HCT116 (cell line): Measurements from ENCODE around the gene SFXN5. TPM values are rescaled to one million over a fixed set of nuclear protein-coding genes. Genes with fewer than 3 reads are reported as not detected.

Experiments used
- ATAC-seq: fragments of 200-7000 bp; cut with Tn5 transposase; 2 replicates; pipeline ENCODE4 v1.9.1; 2020; ENCODE audit warnings: mild to moderate bottlenecking, moderate library complexity
- BruUV-seq: library from RNA; stranded (reverse); fragments of 400-500 nt; replicated peaks from 2 replicates; lab custom pipeline; 2021; lab: Mats Ljungman, UMichigan
- CTCF ChIA-PET: fragments of 300-600 bp; sonication (Branson Sonifier 250); formaldehyde crosslinking; loops from one replicate; lab custom pipeline; 2021; ENCODE audit warnings: antibody characterized with exemption; lab: Charles Lee
- POLR2A ChIA-PET: fragments of 300-600, 350-600 bp; sonication (Branson Sonifier 250); formaldehyde crosslinking; loops from one replicate; lab custom pipeline; 2021; ENCODE audit warnings: antibody characterized with exemption; lab: Charles Lee
- RAD21 ChIA-PET, 2 experiments: fragments of 300-600 bp; sonication (Branson Sonifier 250); formaldehyde crosslinking; loops; one replicate each; lab custom pipeline; 2023; ENCODE audit warnings: low total read pairs in 2 of 2; ENCODE audit not compliant: uncharacterized antibody in 2 of 2, unreplicated experiment in 2 of 2, low non-redundant PET in 1 of 2; lab: Charles Lee
- DNase-seq: peaks from one replicate; pipeline ENCODE4 v3.0.0-alpha.2; 2010; ENCODE audit warnings: low read depth, low spot score
- H2AFZ ChIP-seq: fragments of 200-600 bp; shearing (Covaris generic), sonication (generic); 2 replicates; pipeline ENCODE4 v1.6.1; 2017; ENCODE audit warnings: low read depth, mixed run types, mixed read lengths, antibody characterized with exemption, low read length; ENCODE audit not compliant: poor library complexity, severe bottlenecking
- H3K27ac ChIP-seq: 2 replicates; pipeline ENCODE4 v1.5.1; 2012; ENCODE audit warnings: low read depth, low read length
- H3K27me3 ChIP-seq: fragments of 200-600 bp; sonication (generic); 2 replicates; pipeline ENCODE4 v1.6.1; 2016; ENCODE audit warnings: mixed run types, low read length, mixed read lengths; ENCODE audit not compliant: insufficient read depth
- H3K36me3 ChIP-seq, 2 experiments: fragments of 200-500 bp in 1 of 2; fragments of 200-600 bp in 1 of 2; sonication (Bioruptor generic) in 1 of 2; sonication (generic) in 1 of 2; 2 replicates each; pipeline versions ENCODE4 v1.5.1 to v1.6.1; 2014 to 2016; ENCODE audit warnings: low read length in 2 of 2, inconsistent platforms in 1 of 2, mixed read lengths in 1 of 2, mixed run types in 1 of 2; ENCODE audit not compliant: insufficient read depth in 2 of 2, control insufficient read depth in 1 of 2
- H3K4me1 ChIP-seq, 2 experiments: fragments of 200-600 bp in 1 of 2; sonication (generic) in 1 of 2; 2 replicates each; pipeline versions ENCODE4 v1.5.1 to v1.6.1; 2012 to 2017; ENCODE audit warnings: low read length in 2 of 2, inconsistent platforms in 1 of 2, mild to moderate bottlenecking in 1 of 2, mixed read lengths in 1 of 2, mixed run types in 1 of 2, moderate library complexity in 1 of 2; ENCODE audit not compliant: insufficient read depth in 2 of 2, control insufficient read depth in 1 of 2
- H3K4me2 ChIP-seq: fragments of 200-600 bp; sonication (generic); 2 replicates; pipeline ENCODE4 v1.6.1; 2017; ENCODE audit warnings: mixed run types, low read length, mixed read lengths
- H3K4me3 ChIP-seq, 2 experiments: fragments of 200-600 bp in 1 of 2; sonication (generic) in 1 of 2; replicated peaks in 1 of 2; 2 replicates each; pipeline ENCODE4 v1.5.1; 2011 to 2016; ENCODE audit warnings: low read length in 2 of 2, control low read depth in 1 of 2, low read depth in 1 of 2, mild to moderate bottlenecking in 1 of 2, mixed read lengths in 1 of 2, mixed run types in 1 of 2
- H3K79me2 ChIP-seq: fragments of 200-600 bp; sonication (generic); 2 replicates; pipeline ENCODE4 v1.6.1; 2017; ENCODE audit warnings: mild to moderate bottlenecking, mixed run types, low read length, moderate library complexity, mixed read lengths; ENCODE audit not compliant: insufficient read depth
- H3K9ac ChIP-seq: fragments of 200-600 bp; sonication (generic); 2 replicates; pipeline ENCODE4 v1.6.1; 2016; ENCODE audit warnings: low read length, mixed read lengths
- H3K9me2 ChIP-seq: fragments of 200-600 bp; sonication (generic), shearing (Covaris generic); 2 replicates; pipeline ENCODE4 v1.6.1; 2017; ENCODE audit warnings: mixed run types, mild to moderate bottlenecking, moderate library complexity; ENCODE audit not compliant: insufficient read depth
- H3K9me3 ChIP-seq, 2 experiments: fragments of 200-500 bp in 1 of 2; fragments of 200-600 bp in 1 of 2; sonication (Bioruptor generic) in 1 of 2; sonication (generic) in 1 of 2; 2 replicates each; pipeline ENCODE4 v1.6.1; 2014 to 2017; ENCODE audit warnings: low read length in 2 of 2, mixed read lengths in 2 of 2, inconsistent platforms in 1 of 2, low read depth in 1 of 2, mild to moderate bottlenecking in 1 of 2, mixed run types in 1 of 2, moderate library complexity in 1 of 2; ENCODE audit not compliant: control insufficient read depth in 1 of 2, insufficient read depth in 1 of 2
- H4K20me1 ChIP-seq: fragments of 200-600 bp; sonication (generic), shearing (Covaris generic); 2 replicates; pipeline ENCODE4 v1.6.1; 2017; ENCODE audit warnings: mixed run types, mild to moderate bottlenecking, moderate library complexity; ENCODE audit not compliant: insufficient read depth
- CTCF ChIP-seq, 3 experiments: fragments of 200-600 bp in 1 of 3; sonication (generic) in 1 of 3; IDR thresholded peaks in 2 of 3; conservative IDR thresholded peaks in 1 of 3; 2 replicates each; pipeline ENCODE4 v1.5.1; 2012 to 2017; ENCODE audit warnings: low read depth in 2 of 3, low read length in 2 of 3, antibody characterized with exemption in 1 of 3, borderline replicate concordance in 1 of 3, control low read depth in 1 of 3, mild to moderate bottlenecking in 1 of 3, mixed read lengths in 1 of 3, mixed run types in 1 of 3, moderate library complexity in 1 of 3; ENCODE audit not compliant: insufficient read depth in 1 of 3
- ELF1 ChIP-seq: IDR thresholded peaks from 2 replicates; pipeline ENCODE4 v1.6.1; 2012; ENCODE audit warnings: low read depth, borderline replicate concordance
- EZH2phosphoT487 ChIP-seq: fragments of 200-600 bp; IDR thresholded peaks from 2 replicates; pipeline ENCODE4 v1.6.1; 2018; ENCODE audit warnings: antibody characterized with exemption, borderline replicate concordance
- MAX ChIP-seq: IDR thresholded peaks from 2 replicates; pipeline ENCODE4 v1.6.1; 2012
- POLR2A ChIP-seq: IDR thresholded peaks from 2 replicates; pipeline ENCODE4 v1.7.0; 2011; ENCODE audit warnings: borderline replicate concordance; ENCODE audit not compliant: insufficient read depth, insufficient read length; ENCODE audit errors: extremely low read depth
- SP1 ChIP-seq: IDR thresholded peaks from 2 replicates; pipeline ENCODE4 v1.6.1; 2012; ENCODE audit warnings: low read depth
- intact Hi-C: fragments of 100-400 bp; cut with micrococcal nuclease; formaldehyde crosslinking; loops from 2 replicates; pipeline ENCODE4 v1.10.0; 2022
- total RNA-seq: library from RNA; stranded (reverse); gene quantifications from one replicate; pipeline ENCODE4 v1.2.1, GENCODE V29; 2021; ENCODE audit not compliant: unreplicated experiment

The SFXN5 gene
- total RNA-seq, 1 experiment from 2014 or later, result 10.0 TPM

- intact Hi-C loops, result no loop called here
- H3K9ac ChIP-seq, result no peak overlapping the region
- DNase-seq, result no peak
- peaks cover 17% of the 10 kb centered on the region; the same call in 1 of the 2 replicates for H3K27me3 ChIP-seq
- POLR2A ChIA-PET, result no interaction called here
- no peak overlapping the region for H3K4me2 ChIP-seq
- no peaks in the 10 kb centered on the region for H3K79me2 ChIP-seq
- peaks cover 12 to 28% of the 10 kb centered on the region in 2 experiments for H3K4me1 ChIP-seq
- H3K27ac ChIP-seq, result no peak overlapping the region
- H2AFZ ChIP-seq, result no peak overlapping the region
- no peaks in the 10 kb centered on the region for H3K9me2 ChIP-seq
- no peak for ATAC-seq
- no peak overlapping the region for H3K4me3 ChIP-seq
- no peaks in the 10 kb centered on the region for H3K9me3 ChIP-seq
- TF ChIP-seq CTCF (IDR thresholded peaks at IDR 0.05 in 2 of 3, conservative IDR thresholded peaks at IDR 0.05 in 1 of 3; ENCODE audit: borderline replicate concordance in 1 of 3, insufficient read depth in 1 of 3, low read depth in 2 of 3, low read length in 2 of 3) (no peak), MAX (no peak), ELF1 (no peak), POLR2A (no peak), EZH2phosphoT487 (no peak)
- H3K36me3 ChIP-seq, result no peaks in the 10 kb centered on the region
- CTCF ChIA-PET, result no interaction called here
- RAD21 ChIA-PET, result no interaction called here
- BruUV-seq, result no TSS peak
- H4K20me1 ChIP-seq, result no peaks in the 10 kb centered on the region
These were observed 157.3 kb downstream of the SFXN5 start for GRCh38 chr2:72914206-72914559.

- H3K4me2 ChIP-seq, result no peak overlapping the region
- RAD21 ChIA-PET, result no interaction called here
- no peak overlapping the region for H3K9ac ChIP-seq
- no peak for TF ChIP-seq SP1
- peak in 2 of 3 experiments; percentile 21 to 43; a peak in 3 of 6 replicates for TF ChIP-seq CTCF (IDR thresholded peaks at IDR 0.05 in 2 of 3, conservative IDR thresholded peaks at IDR 0.05 in 1 of 3; ENCODE audit: borderline replicate concordance in 1 of 3, insufficient read depth in 1 of 3, low read depth in 2 of 3, low read length in 2 of 3)
- H3K79me2 ChIP-seq, result no peaks in the 10 kb centered on the region
- no TSS peak for BruUV-seq
- H3K27ac ChIP-seq, result no peak overlapping the region
- H3K27me3 ChIP-seq, result peaks cover 17% of the 10 kb centered on the region; the same call in 1 of the 2 replicates
- ATAC-seq (no peak), DNase-seq (no peak)
- no peaks in the 10 kb centered on the region for H3K36me3 ChIP-seq
- peaks cover 12 to 28% of the 10 kb centered on the region in 2 experiments for H3K4me1 ChIP-seq
- intact Hi-C loops, result no loop called here
- H3K9me2 ChIP-seq, result no peaks in the 10 kb centered on the region
- CTCF ChIA-PET, result no interaction called here
- H3K4me3 ChIP-seq, result no peak overlapping the region
- no peak overlapping the region for H2AFZ ChIP-seq
- POLR2A ChIA-PET, result no interaction called here
- no peaks in the 10 kb centered on the region for H4K20me1 ChIP-seq
- H3K9me3 ChIP-seq, result no peaks in the 10 kb centered on the region
These were observed 157.9 kb downstream of the SFXN5 start for GRCh38 chr2:72913486-72914205.
